K562 treated with DMSO at 1 percent for 4 hours (cell line): Measurements from ENCODE around the gene ETAA1. TPM values are rescaled to one million over a fixed set of nuclear protein-coding genes. Genes with fewer than 3 reads are reported as not detected.

Source experiments
- total RNA-seq: library from RNA; unstranded; fragments of 300-600 nt; gene quantifications from 2 replicates; pipeline ENCODE4 v1.2.3, GENCODE V29; 2022; ENCODE audit not compliant: insufficient read depth

ETAA1 gene
- total RNA-seq = 5.4 and 6.1 TPM in 2 replicates

DNA sequence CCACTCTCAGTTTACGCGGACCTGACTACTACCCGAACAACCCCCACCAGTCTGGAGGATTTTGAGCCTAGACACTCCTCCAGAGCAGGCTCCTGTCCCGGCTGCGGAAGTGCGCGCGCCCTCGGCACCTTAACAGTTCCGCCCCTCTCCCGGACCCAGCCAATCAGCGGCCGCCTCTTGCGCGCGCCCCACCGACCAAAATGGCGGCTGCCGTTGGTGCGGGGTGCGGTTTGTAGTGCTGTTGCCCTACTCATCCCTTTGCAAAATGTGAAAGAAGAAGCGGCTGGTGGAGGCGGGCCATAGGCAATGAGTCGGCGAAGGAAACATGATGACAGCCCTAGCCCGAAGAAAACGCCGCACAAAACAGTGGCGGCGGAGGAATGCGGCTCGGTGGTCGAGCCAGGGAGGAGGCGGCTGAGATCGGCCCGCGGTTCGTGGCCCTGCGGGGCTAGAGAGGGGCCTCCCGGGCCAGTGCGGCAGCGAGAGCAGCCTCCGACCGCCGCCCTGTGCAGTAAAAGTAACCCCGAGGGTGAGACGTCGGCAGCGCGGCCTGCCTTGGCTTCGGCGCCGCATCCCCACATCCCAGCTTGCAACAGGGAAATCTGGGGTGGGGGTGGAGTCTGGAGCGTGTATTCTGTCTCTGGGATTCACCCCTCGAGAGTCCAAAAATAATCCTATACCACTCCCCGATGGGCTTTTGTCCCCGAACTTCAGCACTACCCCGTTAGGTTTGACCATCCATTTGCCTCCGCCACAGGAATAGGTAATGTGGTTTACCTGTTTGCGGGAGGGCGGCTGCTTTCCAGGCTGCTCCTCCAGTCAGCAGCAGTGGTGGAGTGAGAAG lies at the start of gene ETAA1:
ETAA1 (plus strand) TSS at position 191 of the 844 bp plus-strand sequence; CDS start at position 307, 116 bp downstream.

